Tibial nerve (tissue), 4 donors: ENCODE results near the gene MEA1. TPM values are rescaled to one million over a fixed set of nuclear protein-coding genes. Genes with fewer than 3 reads are reported as not detected.

Experiments used
- DNase-seq, 2 donors: peaks; one replicate each; pipeline ENCODE4 v3.0.0-alpha.2; 2019; ENCODE audit warnings: low spot score in 2 of 2
- H3K27ac ChIP-seq, 4 donors: fragments of 200-600 bp; sonication (generic) in 3 of 4; one replicate each; pipeline ENCODE4 v1.5.1; 2017 to 2019; ENCODE audit warnings: mild to moderate bottlenecking in 1 of 4
- H3K27me3 ChIP-seq, 2 donors: fragments of 200-600 bp; sonication (generic) in 1 of 2; one replicate each; pipeline versions ENCODE4 v1.5.1 to v1.6.0; 2017 to 2019
- H3K36me3 ChIP-seq, 3 donors: fragments of 200-600 bp; sonication (generic); one replicate each; pipeline ENCODE4 v1.5.1; 2018 to 2019
- H3K4me1 ChIP-seq, 4 donors: fragments of 200-600 bp; sonication (generic) in 3 of 4; one replicate each; pipeline ENCODE4 v1.5.1; 2017 to 2019
- H3K4me3 ChIP-seq, 4 donors: fragments of 200-600 bp; sonication (generic) in 3 of 4; one replicate each; pipeline ENCODE4 v1.5.1; 2017 to 2019; ENCODE audit warnings: mild to moderate bottlenecking in 1 of 4, moderate library complexity in 1 of 4
- H3K9me3 ChIP-seq, 4 donors: fragments of 200-600 bp; sonication (generic) in 3 of 4; one replicate each; pipeline ENCODE4 v1.5.1; 2017 to 2019
- EP300 ChIP-seq, 2 donors: sonication (generic); formaldehyde crosslinking; IDR thresholded peaks; one replicate each; pipeline ENCODE4 v1.6.1; 2017; ENCODE audit warnings: antibody characterized with exemption in 2 of 2, mild to moderate bottlenecking in 1 of 2
- POLR2A ChIP-seq, 2 donors: fragments of 450-650 bp; IDR thresholded peaks; one replicate each; pipeline ENCODE4 v1.6.1; 2017; ENCODE audit warnings: antibody characterized with exemption in 2 of 2, mild to moderate bottlenecking in 2 of 2, moderate library complexity in 2 of 2
- WGBS, 2 donors: methylation state at CpG; one replicate each; pipeline ENCODE4 v1.1.5; 2018; 5-methylcytosine and 5-hydroxymethylcytosine counted together
- total RNA-seq, 4 donors: library from RNA; depleted of rRNA; stranded (reverse); fragments of >200 nt; gene quantifications; one replicate each; pipeline ENCODE4 v1.1.0, GENCODE V29; 2016
- TF ChIP-seq, protein P1 (sequence below), 5 experiments: fragments of 200-600 bp in 3 of 5; fragments of 450-650 bp in 2 of 5; sonication (generic) in 3 of 5; IDR thresholded peaks; one replicate each; pipeline ENCODE4 v1.5.1; 2016 to 2019; ENCODE audit warnings: antibody characterized with exemption in 5 of 5, mild to moderate bottlenecking in 3 of 5, moderate library complexity in 2 of 5

MEA1 gene
- total RNA-seq, 4 donors from 2014 or later = 41.8 to 91.6 (median 67.4) TPM

DNA sequence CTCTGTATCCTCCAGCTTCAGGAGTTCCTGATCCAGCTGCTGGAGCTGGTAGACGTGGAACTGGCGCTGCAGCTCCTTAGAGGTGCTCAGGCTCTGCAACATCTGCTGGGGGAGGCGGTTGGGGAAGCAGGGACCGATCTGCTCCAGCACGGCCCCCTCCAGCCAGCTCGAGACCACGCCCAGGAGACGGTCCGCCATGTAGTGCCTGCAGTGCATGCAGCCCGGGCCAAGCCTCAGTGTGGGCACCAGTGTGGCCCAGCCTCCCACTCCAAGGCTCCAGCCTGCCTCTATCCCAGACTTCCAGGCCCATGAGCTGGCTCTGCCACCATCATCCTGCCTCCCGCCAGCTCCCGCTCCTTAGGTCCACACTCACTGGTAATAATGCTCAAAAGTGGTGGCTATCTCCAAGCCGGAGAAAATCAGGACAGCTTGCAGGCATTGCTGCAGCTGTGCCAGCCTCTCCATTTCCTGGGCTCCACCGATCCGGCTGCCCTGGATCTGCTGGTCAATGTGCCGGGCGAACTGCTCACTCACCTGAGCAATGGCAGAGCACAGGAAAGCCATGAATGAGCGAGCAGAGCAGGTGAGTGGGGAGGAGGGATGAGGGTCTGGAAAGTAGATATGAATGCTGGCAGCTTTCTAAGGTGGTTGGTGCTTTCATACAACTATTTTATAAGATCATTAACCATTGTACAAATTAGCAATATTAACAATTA is 27.0 kb upstream of the MEA1 start:
- TF ChIP-seq EP300 (IDR thresholded peaks at IDR 0.05) (no peak), POLR2A (IDR thresholded peaks at IDR 0.05) (no peak)
- TF ChIP-seq, protein P1, sequence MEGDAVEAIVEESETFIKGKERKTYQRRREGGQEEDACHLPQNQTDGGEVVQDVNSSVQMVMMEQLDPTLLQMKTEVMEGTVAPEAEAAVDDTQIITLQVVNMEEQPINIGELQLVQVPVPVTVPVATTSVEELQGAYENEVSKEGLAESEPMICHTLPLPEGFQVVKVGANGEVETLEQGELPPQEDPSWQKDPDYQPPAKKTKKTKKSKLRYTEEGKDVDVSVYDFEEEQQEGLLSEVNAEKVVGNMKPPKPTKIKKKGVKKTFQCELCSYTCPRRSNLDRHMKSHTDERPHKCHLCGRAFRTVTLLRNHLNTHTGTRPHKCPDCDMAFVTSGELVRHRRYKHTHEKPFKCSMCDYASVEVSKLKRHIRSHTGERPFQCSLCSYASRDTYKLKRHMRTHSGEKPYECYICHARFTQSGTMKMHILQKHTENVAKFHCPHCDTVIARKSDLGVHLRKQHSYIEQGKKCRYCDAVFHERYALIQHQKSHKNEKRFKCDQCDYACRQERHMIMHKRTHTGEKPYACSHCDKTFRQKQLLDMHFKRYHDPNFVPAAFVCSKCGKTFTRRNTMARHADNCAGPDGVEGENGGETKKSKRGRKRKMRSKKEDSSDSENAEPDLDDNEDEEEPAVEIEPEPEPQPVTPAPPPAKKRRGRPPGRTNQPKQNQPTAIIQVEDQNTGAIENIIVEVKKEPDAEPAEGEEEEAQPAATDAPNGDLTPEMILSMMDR (IDR thresholded peaks at IDR 0.05) = no peak
- WGBS, 2 donors = 89 to 95% methylated on average over 18 of the region's 18 CpGs
- H3K4me3 ChIP-seq = no peak overlapping the region
- H3K27me3 ChIP-seq = no peaks in the 10 kb centered on the region
- H3K9me3 ChIP-seq = no peaks in the 10 kb centered on the region
- peaks cover 0 to 99% (median 26%) of the 10 kb centered on the region in 3 donors for H3K36me3 ChIP-seq
- no peak for DNase-seq
- no peaks in the 10 kb centered on the region for H3K4me1 ChIP-seq
- H3K27ac ChIP-seq = no peak overlapping the region

DNA sequence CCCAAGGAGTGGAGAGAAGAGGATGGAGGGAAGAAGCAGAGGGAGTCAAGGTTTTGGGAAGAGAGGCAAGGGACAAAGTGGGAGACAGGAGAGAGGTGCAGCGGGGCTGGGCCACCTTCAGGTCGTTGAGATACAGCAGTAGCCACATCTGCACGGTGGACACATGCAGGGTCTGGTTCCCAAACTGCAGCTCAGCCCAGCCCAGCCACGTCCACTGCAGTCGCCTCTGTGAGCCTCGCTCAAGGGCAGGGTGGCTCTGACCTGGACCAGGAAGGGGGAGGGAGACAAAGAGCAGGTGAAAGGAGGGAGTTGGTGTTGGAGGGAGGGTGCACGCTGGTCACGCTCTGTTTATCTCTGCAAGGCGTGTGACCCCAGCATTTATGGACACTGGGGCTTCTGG is 25.0 kb upstream of the MEA1 start:
- DNase-seq = no peak
- no peak for TF ChIP-seq EP300 (IDR thresholded peaks at IDR 0.05)
- TF ChIP-seq, protein P1 (IDR thresholded peaks at IDR 0.05) = no peak
- TF ChIP-seq POLR2A (IDR thresholded peaks at IDR 0.05) = no peak
- Histone ChIP-seq H3K9me3 (no peaks in the 10 kb centered on the region), H3K4me3 (no peak overlapping the region), H3K27ac (no peak overlapping the region), H3K4me1 (no peaks in the 10 kb centered on the region), H3K27me3 (no peaks in the 10 kb centered on the region), H3K36me3 (peaks cover 0 to 99% (median 26%) of the 10 kb centered on the region in 3 donors)
- 81 to 84% methylated on average over 8 to 9 of the region's 9 CpGs for WGBS, 2 donors

DNA sequence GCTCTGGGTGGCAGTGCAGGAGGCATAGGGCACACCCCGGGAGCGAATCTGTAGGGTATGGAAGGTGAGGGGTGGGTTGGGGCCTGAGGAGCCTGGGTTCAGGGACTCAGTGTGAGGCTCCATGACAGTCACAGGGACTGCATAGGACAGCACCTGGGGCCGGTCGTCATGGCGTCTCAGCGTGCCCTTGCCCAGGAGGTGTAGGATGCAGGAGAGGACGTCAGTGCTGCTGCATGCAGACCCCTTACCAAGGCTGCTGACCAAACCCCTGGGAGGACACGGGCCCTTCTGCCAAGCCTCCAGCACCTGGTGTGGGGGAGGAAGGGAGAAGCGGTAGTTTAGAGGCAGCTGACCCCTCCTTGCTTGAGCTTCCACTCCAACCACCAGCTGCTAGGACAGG is 24.0 kb upstream of the MEA1 start:
- Histone ChIP-seq H3K4me1 (no peaks in the 10 kb centered on the region), H3K4me3 (no peak overlapping the region), H3K36me3 (peaks cover 0 to 99% (median 19%) of the 10 kb centered on the region in 3 donors), H3K9me3 (no peaks in the 10 kb centered on the region), H3K27me3 (no peaks in the 10 kb centered on the region), H3K27ac (no peak overlapping the region)
- WGBS, 2 donors = 81 to 92% methylated on average over 8 to 9 of the region's 9 CpGs
- no peak for DNase-seq
- TF ChIP-seq, protein P1 (IDR thresholded peaks at IDR 0.05) = no peak
- TF ChIP-seq POLR2A (IDR thresholded peaks at IDR 0.05) (no peak), EP300 (IDR thresholded peaks at IDR 0.05) (no peak)

DNA sequence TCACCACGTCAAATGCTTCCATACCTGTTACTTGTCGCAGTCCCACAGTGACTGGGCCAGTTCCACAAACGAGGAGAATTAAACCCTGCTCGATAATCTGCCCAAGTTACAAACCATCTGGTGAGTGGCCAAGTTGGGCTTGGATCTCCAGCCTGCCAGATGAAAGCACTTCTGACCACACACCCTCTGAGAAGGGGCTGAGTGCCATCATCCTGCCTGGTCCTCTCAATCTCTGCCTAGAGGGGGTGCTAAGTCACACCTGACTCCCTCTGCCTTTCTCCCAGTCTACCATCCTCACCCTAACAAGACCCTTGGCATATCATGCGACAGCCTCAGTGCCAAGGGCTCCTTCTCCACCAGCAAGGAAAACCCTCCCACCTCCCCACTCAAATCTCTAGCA is 23.5 kb upstream of the MEA1 start:
- no peaks in the 10 kb centered on the region for H3K4me1 ChIP-seq
- no peak for DNase-seq
- no peak overlapping the region for H3K4me3 ChIP-seq
- TF ChIP-seq POLR2A (IDR thresholded peaks at IDR 0.05) (no peak), EP300 (IDR thresholded peaks at IDR 0.05) (no peak)
- TF ChIP-seq, protein P1 (IDR thresholded peaks at IDR 0.05) = no peak
- no peak overlapping the region for H3K27ac ChIP-seq
- H3K9me3 ChIP-seq = no peaks in the 10 kb centered on the region
- H3K27me3 ChIP-seq = no peaks in the 10 kb centered on the region
- H3K36me3 ChIP-seq = peaks cover 0 to 99% (median 17%) of the 10 kb centered on the region in 3 donors
- 74 to 77% methylated on average over 5 of the region's 5 CpGs for WGBS, 2 donors

DNA sequence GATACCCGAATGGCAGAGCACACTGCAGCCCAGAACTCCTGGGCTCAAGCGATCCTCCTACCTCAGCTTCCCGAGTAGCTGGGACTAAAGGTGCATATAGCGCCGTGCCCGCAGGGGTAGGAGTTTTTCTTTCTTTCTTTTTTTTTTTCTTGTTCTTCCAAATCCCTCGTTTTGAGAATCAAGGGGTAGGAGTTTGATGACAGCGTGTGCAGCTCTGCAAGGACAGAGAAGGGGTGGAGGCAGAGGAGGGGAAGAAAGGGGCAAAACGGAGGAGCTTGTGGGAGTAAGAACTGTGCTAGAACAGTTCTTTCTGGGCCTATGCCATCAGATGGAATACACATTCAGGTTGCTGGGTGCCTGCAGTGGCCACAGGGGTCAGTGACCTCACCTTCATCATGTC is 23.0 kb upstream of the MEA1 start:
- Histone ChIP-seq H3K27ac (no peak overlapping the region), H3K36me3 (peaks cover 0 to 100% (median 17%) of the 10 kb centered on the region in 3 donors)

More for the DNA sequence above, 23.0 kb upstream of the MEA1 start:
- H3K4me1 ChIP-seq = no peaks in the 10 kb centered on the region
- WGBS, 2 donors = 87 to 92% methylated on average over 9 of the region's 9 CpGs
- no peak overlapping the region for H3K4me3 ChIP-seq
- DNase-seq = no peak
- no peaks in the 10 kb centered on the region for H3K27me3 ChIP-seq
- no peaks in the 10 kb centered on the region for H3K9me3 ChIP-seq
- TF ChIP-seq, protein P1 (IDR thresholded peaks at IDR 0.05) = no peak
- no peak for TF ChIP-seq POLR2A (IDR thresholded peaks at IDR 0.05)
- no peak for TF ChIP-seq EP300 (IDR thresholded peaks at IDR 0.05)
